Suppressor macrophage treated with lipopolysaccharide for 4 hours (primary cell): ENCODE data around the gene REV3L.

Experiments used
- DNase-seq: peaks from one replicate; pipeline ENCODE4 v3.0.0-alpha.2; 2020

Gene REV3L

GRCh38 chr6:111252726-111253125, 230.3 kb downstream of the REV3L start:
- DNase-seq = no peak

- DNase-seq = peak; percentile 45
Observed at GRCh38 chr6:111250791-111251354, 232.1 kb downstream of the REV3L start.
